Activated effector memory CD4-positive, alpha-beta T cell treated with Interleukin-2 at 50 U/mL for 16 hours (primary cell): ENCODE data around the gene CUTC.
"Not testable (repeated sequence)": the region's sequence is repeated elsewhere in the genome, so short reads cannot be mapped to it uniquely, and the experiment has no call there.

Experiments used
- DNase-seq: peaks from one replicate; pipeline ENCODE4 v3.0.0-alpha.2; 2020

CUTC gene, protein sequence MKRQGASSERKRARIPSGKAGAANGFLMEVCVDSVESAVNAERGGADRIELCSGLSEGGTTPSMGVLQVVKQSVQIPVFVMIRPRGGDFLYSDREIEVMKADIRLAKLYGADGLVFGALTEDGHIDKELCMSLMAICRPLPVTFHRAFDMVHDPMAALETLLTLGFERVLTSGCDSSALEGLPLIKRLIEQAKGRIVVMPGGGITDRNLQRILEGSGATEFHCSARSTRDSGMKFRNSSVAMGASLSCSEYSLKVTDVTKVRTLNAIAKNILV

DNA sequence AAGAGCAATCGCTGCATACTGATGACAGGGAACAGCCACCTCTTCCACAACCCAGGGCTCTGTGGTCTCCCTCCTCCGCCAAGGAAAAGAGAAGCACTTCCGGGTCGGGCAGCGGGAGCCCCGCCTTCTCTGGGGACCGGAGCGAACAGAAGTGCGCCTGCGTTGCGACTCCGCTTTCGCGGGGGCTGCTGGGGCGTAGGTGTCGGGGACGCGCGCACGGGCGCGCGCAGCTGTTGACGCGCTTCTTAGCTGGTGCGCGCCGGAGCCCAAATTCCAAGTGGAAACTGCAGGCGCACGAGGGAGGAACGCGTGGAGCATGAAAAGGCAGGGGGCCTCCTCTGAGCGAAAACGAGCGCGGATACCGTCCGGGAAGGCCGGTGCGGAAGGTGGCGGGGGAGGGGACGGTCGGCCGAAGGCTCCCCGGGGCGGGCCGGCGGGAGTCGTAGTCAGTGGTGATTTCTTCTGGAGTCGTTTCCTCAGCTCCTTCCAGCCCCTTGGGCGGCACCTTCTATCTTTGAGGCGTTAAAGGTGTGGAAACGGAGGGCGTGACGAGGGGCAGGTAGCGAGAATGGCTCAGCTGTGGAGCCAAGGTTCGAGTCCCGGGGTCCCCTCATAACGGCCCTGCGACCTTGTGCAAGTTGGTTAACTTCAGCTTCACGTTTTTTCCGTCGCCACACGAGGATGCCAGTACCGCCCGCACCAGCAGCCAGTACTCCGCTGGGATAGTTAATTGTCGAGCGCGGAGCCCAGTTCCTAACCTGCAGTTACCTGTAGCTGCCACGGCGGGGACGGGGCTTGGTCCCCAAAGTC is at the start of gene CUTC, which contains the start of gene COX15:
Gene CUTC (plus strand): TSS at position 202 of the 810 bp plus-strand sequence. CDS start 115 bp downstream, at position 317.
Gene COX15 (minus strand): TSS at position 95 of the 810 bp plus-strand sequence. CDS start 78 bp downstream, at position 17.
- peak; percentile 92 for DNase-seq

- no peak for DNase-seq
Observed at GRCh38 chr10:99682752-99683151, 49.3 kb upstream of the CUTC start.

DNA sequence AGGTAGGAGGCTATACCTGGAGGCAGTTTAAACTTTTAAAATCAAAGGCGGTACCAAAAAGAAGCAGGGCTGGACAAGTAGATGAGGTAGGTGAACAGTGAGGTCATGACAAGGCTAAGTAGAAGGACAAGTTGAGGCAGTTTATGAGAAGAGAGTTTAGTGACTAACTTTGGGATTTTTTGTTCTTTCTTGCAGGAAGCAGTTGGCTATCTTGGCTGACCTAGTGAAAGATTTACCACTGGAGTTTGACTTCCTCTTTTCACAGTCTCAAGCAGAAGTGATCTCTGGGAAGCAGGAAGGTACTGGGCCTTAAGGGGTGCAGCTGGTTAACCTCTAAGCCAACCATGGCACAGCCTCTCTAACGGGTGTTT is 46.5 kb upstream of the CUTC start:
- no peak for DNase-seq

GRCh38 chr10:99689461-99689860 is 42.6 kb upstream of the CUTC start:
- no peak for DNase-seq

DNA sequence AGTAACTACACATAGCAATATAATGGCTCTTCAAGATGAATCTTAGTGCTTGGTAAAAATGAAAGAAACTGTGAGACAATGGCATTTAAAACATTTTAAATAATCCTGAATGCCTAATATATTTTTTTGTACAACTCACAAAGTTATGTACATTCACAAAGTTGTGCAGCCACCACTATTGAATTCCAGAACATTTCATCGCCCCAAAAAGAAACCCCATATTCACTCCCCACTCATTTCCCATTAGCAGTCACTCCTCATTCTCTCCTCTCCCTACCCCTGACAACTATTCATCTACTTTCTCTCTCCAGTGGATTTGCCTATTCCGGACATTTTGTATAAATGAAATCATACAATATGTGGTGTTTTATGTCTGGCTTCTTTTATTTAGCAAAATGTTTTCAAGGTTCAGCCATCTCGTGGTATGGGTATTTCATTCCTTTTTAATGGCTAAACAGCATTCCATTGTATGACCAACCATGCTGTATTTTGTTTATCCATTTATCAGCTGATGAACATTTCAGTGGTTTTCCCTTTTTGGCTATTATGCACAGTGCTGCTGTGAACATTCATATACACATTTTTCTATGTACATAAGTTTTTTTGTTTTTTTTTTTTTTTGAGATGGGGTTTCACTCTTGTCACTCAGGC is 38.0 kb upstream of the CUTC start:
- DNase-seq: no peak

DNA sequence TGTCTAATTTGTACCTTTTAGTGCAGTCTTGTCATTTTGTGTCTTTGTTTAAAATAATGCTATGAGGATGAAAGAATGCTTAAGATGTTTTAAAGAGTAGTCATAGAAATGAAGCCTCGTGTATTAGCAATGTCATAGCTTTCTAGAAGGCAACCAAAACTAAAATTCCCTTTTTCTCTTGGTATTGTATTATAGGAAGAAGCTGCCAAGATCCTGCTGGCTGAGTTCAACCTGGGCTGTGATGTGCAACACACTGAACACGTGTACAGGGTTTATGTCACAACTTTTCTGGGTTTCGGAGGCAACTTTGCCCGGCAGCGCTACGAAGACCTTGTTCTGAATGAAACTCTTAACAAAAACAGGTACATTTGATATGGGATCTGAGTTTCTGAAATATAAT is 36.3 kb upstream of the CUTC start:
- DNase-seq: no peak

GRCh38 chr10:99698504-99699080 is 33.4 kb upstream of the CUTC start:
- no peak for DNase-seq

DNA sequence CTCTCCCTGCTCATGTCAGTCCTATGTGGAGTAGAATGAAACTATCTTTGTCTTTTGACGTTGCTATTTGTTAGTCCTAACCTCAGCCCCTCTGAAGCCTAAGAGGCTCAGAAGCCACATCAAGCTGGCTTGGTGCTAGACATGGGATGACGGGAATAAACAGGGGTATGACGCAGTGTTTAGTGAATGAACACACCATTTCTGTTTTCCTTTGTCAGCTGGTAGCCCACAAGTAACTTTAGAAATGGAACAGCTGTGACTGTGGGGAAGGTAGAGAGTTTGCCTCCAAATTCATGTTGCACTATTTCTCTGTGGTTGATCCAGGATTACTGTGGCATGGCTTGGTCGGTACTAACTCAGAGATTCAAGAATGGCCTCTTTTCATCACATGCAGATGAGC is 31.4 kb upstream of the CUTC start:
- DNase-seq: no peak

GRCh38 chr10:99708428-99709012 is 23.5 kb upstream of the CUTC start:
- no peak for DNase-seq

DNA sequence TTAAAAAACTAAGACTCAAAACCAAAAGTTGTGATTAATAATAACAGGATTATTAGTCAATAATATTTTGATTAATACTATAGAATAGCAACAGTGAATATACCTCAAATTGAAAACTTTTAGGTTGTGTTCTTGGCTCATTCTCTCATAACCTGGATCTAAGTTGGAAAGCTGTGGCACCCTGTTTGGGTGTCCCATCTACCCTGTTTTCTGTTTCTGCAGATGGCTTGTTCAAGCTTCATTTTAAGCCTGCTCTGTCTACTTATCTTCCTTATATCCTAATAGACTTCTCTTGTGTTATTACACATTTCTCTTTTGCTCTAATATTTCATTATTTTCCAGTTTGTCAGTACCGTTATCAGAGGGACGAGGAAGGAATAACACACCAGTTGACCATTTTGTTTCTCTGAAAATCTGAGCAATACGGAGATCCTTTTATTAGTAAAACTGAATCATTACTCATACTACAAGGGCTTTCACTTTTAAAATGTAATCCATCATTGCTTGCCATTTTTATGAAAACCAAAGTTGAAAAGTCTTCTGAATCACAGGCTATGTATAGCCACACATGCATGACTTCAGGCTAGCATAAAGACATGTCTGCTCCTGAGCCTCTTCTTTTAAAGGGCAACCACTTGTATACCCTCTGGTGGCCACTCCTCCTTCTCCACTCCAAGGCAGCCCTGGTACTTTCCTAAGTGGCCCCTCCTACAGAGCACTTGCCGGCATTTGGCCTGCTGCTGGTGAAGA is 22.4 kb upstream of the CUTC start:
- DNase-seq: no peak

DNA sequence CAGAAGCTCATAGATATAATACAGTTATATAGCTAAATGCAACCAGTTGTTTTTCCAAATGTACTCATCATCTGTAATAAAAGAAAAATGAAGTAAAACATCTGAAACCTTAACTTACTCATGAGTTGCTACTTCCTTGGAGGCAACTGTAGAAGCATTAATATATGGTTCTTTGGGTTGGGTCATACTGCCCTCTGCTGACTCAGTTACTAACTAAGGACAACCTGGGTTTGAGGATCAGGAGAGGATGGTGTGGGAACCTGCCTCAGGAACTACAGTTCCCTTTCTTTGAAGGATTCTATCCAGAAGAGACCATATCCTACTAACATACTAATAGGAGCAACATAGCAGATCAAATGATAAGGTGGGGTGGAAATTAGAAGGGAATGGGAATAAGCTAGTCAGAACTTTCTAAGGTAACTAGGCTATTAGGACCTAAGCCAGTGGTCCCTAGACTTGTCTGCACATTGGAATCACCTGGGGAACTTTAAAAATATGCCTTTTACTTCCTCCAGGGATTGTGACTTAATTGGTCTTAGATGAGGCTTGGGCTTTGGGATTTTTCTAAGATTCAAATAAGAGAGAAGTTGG is 20.8 kb upstream of the CUTC start:
- no peak for DNase-seq

GRCh38 chr10:99714446-99714845 is 17.6 kb upstream of the CUTC start:
- DNase-seq: no peak

- no peak for DNase-seq
Observed at GRCh38 chr10:99720387-99720786, 11.6 kb upstream of the CUTC start.

DNA sequence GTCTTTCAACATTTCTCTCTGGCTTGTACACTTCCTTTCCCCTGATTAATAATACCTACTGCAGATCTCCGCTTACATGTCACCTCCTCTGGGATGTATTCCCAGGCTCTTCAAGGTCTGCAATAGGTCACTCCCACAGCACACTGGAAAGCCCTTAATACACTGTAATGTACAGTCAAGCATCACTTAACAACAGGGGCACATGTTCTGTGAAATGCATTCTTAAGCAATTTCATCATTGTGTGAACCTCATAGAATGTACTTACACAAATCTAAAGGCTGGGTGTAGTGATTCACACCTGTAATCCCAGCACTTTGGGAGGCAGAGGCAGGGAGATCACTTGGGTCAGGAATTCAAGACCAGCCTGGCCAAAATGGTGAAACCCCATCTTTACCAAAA is 2.0 kb upstream of the CUTC start:
- no peak for DNase-seq

- no peak for DNase-seq
Observed at GRCh38 chr10:99731306-99732032, 565 bp upstream of the CUTC start.

GRCh38 chr10:99733366-99733765 is 1.3 kb downstream of the CUTC start:
- no peak for DNase-seq

GRCh38 chr10:99734111-99734510 is 2.1 kb downstream of the CUTC start:
- DNase-seq: not testable (repeated sequence)

- DNase-seq: no peak
Observed at GRCh38 chr10:99740260-99740659, 8.2 kb downstream of the CUTC start.

DNA sequence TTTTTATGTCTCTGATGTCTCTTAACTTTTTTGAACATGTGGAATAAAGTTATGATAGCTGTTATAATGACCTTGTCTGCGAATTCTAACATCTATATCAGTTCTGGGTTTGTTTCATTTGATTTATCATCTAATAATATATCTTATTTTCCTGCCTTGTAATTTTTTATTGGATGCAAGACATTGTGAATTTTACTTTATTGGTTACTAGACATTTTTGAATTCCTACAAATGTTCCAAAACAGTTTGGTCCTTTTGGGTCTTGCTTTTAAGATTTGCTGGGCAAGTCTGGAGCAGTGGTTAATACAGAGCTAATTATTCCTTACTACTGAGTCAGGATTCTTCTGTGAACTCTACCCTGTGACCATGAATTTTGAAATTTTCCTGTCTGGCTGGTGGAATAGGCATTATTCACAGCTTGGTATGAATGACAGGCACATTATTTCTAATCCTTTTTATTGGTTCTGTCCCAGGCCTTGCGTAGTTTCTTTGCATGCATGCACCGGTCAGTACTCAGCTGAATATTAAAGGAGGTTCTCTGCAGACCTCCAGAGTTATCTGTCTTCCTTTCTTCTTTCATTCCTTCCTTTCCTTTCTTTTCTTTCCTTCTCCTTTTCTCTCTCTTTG is 9.0 kb downstream of the CUTC start:
- DNase-seq: no peak

GRCh38 chr10:99742254-99742653 is 10.2 kb downstream of the CUTC start:
- DNase-seq: no peak

DNA sequence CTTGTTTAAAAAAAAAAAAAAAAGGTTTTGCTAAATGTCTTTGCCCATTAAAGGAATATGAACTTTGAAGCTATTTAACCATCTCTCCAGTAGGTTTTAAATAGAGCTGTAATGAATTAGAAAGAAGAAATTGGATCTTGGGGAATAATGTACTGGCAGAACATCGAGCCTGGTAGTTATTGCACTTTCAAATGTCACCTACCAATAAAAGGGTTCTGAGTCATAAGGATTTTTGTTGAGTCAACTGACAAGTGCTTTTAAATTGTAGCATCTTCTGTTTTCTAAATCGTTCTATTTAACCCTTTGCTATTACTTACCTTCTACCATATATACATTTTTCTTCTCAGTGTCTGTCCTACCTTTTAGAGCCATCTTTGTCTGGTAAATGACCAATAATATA is 10.7 kb downstream of the CUTC start:
- DNase-seq: no peak
